GM23338 (cell line): Measurements from ENCODE around the gene TMTC4. TPM values are rescaled to one million over a fixed set of nuclear protein-coding genes. Genes with fewer than 3 reads are reported as not detected.
"Not testable (repeated sequence)": the region's sequence is repeated elsewhere in the genome, so short reads cannot be mapped to it uniquely, and the experiment has no call there.

Experiments used
- ATAC-seq: fragments of 200-7000 bp; cut with Tn5 transposase; 3 replicates; pipeline ENCODE4 v1.9.1; 2020
- DNase-seq: peaks from one replicate; pipeline ENCODE4 v3.0.0-alpha.2; 2015; ENCODE audit warnings: low spot score
- H2AFZ ChIP-seq: fragments of 200-600 bp; sonication (generic); 2 replicates; pipeline ENCODE4 v1.8.0; 2016; ENCODE audit warnings: antibody characterized with exemption, mild to moderate bottlenecking, moderate library complexity
- H3F3A ChIP-seq: fragments of 200-600 bp; sonication (generic); replicated peaks from 2 replicates; pipeline ENCODE4 v1.8.0; 2017; ENCODE audit warnings: antibody characterized with exemption, mixed run types, low read depth
- H3K27ac ChIP-seq: fragments of 200-600 bp; sonication (generic); 2 replicates; pipeline ENCODE4 v1.6.1; 2016; ENCODE audit warnings: low read depth
- H3K27me3 ChIP-seq: fragments of 200-600 bp; sonication (generic); 2 replicates; pipeline ENCODE4 v1.8.0; 2016; ENCODE audit warnings: mild to moderate bottlenecking, mixed run types, moderate library complexity; ENCODE audit not compliant: insufficient read depth
- H3K36me3 ChIP-seq: fragments of 200-600 bp; sonication (generic); 2 replicates; pipeline ENCODE4 v1.8.0; 2016; ENCODE audit warnings: mild to moderate bottlenecking; ENCODE audit not compliant: insufficient read depth
- H3K4me1 ChIP-seq: fragments of 200-600 bp; sonication (generic); 2 replicates; pipeline ENCODE4 v1.8.0; 2016; ENCODE audit warnings: mild to moderate bottlenecking, moderate library complexity; ENCODE audit not compliant: insufficient read depth
- H3K4me2 ChIP-seq: fragments of 200-600 bp; sonication (generic); 2 replicates; pipeline ENCODE4 v1.7.1; 2017; ENCODE audit warnings: mixed run types
- H3K4me3 ChIP-seq: fragments of 200-600 bp; sonication (generic); 2 replicates; pipeline ENCODE4 v1.6.1; 2016; ENCODE audit warnings: mixed run types
- H3K79me2 ChIP-seq: fragments of 200-600 bp; sonication (generic); replicated peaks from 2 replicates; pipeline ENCODE4 v1.8.0; 2017; ENCODE audit warnings: mild to moderate bottlenecking; ENCODE audit not compliant: insufficient read depth
- H3K9me2 ChIP-seq: fragments of 200-600 bp; sonication (generic); 2 replicates; pipeline ENCODE4 v1.8.0; 2017; ENCODE audit not compliant: insufficient read depth
- H4K20me1 ChIP-seq: fragments of 200-600 bp; sonication (generic); replicated peaks from 2 replicates; pipeline ENCODE4 v1.8.0; 2017; ENCODE audit warnings: mild to moderate bottlenecking; ENCODE audit not compliant: insufficient read depth
- H3K27ac Mint-ChIP-seq: 2 replicates; pipeline ENCODE4 v1.8.0; 2020; ENCODE audit warnings: inconsistent platforms, mild to moderate bottlenecking, moderate library complexity, mixed read lengths
- H3K27me3 Mint-ChIP-seq: 3 replicates; pipeline ENCODE4 v1.8.0; 2022; ENCODE audit warnings: low read depth, mild to moderate bottlenecking, moderate library complexity, mixed read lengths, inconsistent platforms; ENCODE audit not compliant: insufficient read depth, poor library complexity
- H3K36me3 Mint-ChIP-seq: 3 replicates; pipeline ENCODE4 v1.8.0; 2021; ENCODE audit warnings: low read depth, mild to moderate bottlenecking, inconsistent platforms, moderate library complexity, mixed read lengths
- H3K4me1 Mint-ChIP-seq: 3 replicates; pipeline ENCODE4 v1.8.0; 2020; ENCODE audit warnings: mild to moderate bottlenecking, inconsistent platforms, mixed read lengths
- H3K4me3 Mint-ChIP-seq: 3 replicates; pipeline ENCODE4 v1.8.0; 2021; ENCODE audit warnings: moderate library complexity, mild to moderate bottlenecking, inconsistent platforms, mixed read lengths
- H3K9me3 Mint-ChIP-seq: 3 replicates; pipeline ENCODE4 v1.8.0; 2020; ENCODE audit warnings: moderate library complexity, mild to moderate bottlenecking, inconsistent platforms, mixed read lengths
- CREB1 ChIP-seq: fragments of 250-450 bp; sonication (Bioruptor Pico); IDR thresholded peaks from 2 replicates; pipeline ENCODE4 v1.5.0; 2020; ENCODE audit warnings: low read depth, mild to moderate bottlenecking, moderate library complexity
- EZH2 ChIP-seq: fragments of 200-600 bp; sonication (generic); IDR thresholded peaks from one replicate; pipeline ENCODE4 v1.8.0; 2017; ENCODE audit warnings: antibody characterized with exemption, mild to moderate bottlenecking, low read depth; ENCODE audit not compliant: unreplicated experiment
- JUNB ChIP-seq: IDR thresholded peaks from one replicate; pipeline ENCODE4 v1.6.1; 2016; ENCODE audit warnings: antibody characterized with exemption; ENCODE audit not compliant: unreplicated experiment
- NANOG ChIP-seq: IDR thresholded peaks from 2 replicates; pipeline ENCODE4 v1.6.1; 2016; ENCODE audit warnings: antibody characterized with exemption, borderline replicate concordance
- REST ChIP-seq: IDR thresholded peaks from one replicate; pipeline ENCODE4 v1.6.1; 2018; ENCODE audit warnings: antibody characterized with exemption; ENCODE audit not compliant: unreplicated experiment
- STAT1 ChIP-seq: IDR thresholded peaks from one replicate; pipeline ENCODE4 v1.6.1; 2016; ENCODE audit warnings: antibody characterized with exemption; ENCODE audit not compliant: unreplicated experiment
- ZNF114 ChIP-seq: fragments of 250-450 bp; sonication (Bioruptor Pico); IDR thresholded peaks from 2 replicates; pipeline ENCODE4 v1.5.0; 2020; ENCODE audit warnings: mild to moderate bottlenecking, moderate library complexity
- ZNF462 ChIP-seq: fragments of 250-450 bp; sonication (Bioruptor Pico); IDR thresholded peaks from 2 replicates; pipeline ENCODE4 v1.5.0; 2020; ENCODE audit warnings: mild to moderate bottlenecking, moderate library complexity
- polyA plus RNA-seq: library from polyadenylated mRNA; unstranded; fragments of >200 nt; fragmentation: Nextera tagmentation; extraction: Ambion mirVana; gene quantifications from 2 replicates; pipeline ENCODE4 v1.2.1, GENCODE V29; 2016
- total RNA-seq: library from RNA; depleted of rRNA; stranded (reverse); fragments of >200 nt; shearing (Covaris generic); gene quantifications from 2 replicates; pipeline ENCODE4 v1.2.3, GENCODE V29; 2014

TMTC4 gene
- total and polyA plus RNA-seq, 2 experiments from 2014 or later = 21.9 to 50.0 TPM

GRCh38 chr13:100620792-100621191 is 53.8 kb downstream of the TMTC4 start (continued):
- TF ChIP-seq CREB1 (CRISPR knock-in tag) = no peak
- TF ChIP-seq STAT1 = no peak
- no peak for TF ChIP-seq ZNF462 (CRISPR knock-in tag)

GRCh38 chr13:100619940-100620339 is 54.7 kb downstream of the TMTC4 start:
- TF ChIP-seq NANOG = no peak
- TF ChIP-seq REST = no peak
- no peak for TF ChIP-seq JUNB
- TF ChIP-seq STAT1 = no peak
- TF ChIP-seq ZNF114 (CRISPR knock-in tag) = no peak
- TF ChIP-seq EZH2 = no peak
- Histone ChIP-seq H3K36me3 (peaks cover 23% of the 10 kb centered on the region), H3K4me1 (peaks cover 3% of the 10 kb centered on the region), H3K9me2 (peaks cover 3% of the 10 kb centered on the region; the same call in 1 of the 2 replicates), H2AFZ (no peak overlapping the region), H3K79me2 (no peaks in the 10 kb centered on the region), H3K4me3 (no peak overlapping the region), H3K27ac (no peak overlapping the region), H4K20me1 (no peaks in the 10 kb centered on the region), H3K27me3 (no peaks in the 10 kb centered on the region), H3K4me2 (no peak overlapping the region), H3F3A (no peaks in the 10 kb centered on the region)
- H3K27me3 Mint-ChIP-seq = peaks cover 2% of the 10 kb centered on the region
- H3K4me1 Mint-ChIP-seq = peaks cover 2% of the 10 kb centered on the region
- DNase-seq = no peak
- no peak overlapping the region for H3K27ac Mint-ChIP-seq
- no peak overlapping the region for H3K4me3 Mint-ChIP-seq
- H3K9me3 Mint-ChIP-seq = peaks cover 48% of the 10 kb centered on the region
- no peak for ATAC-seq
- peaks cover 75% of the 10 kb centered on the region for H3K36me3 Mint-ChIP-seq

- not testable (repeated sequence) for H3K27ac ChIP-seq, H3K27me3 ChIP-seq, H3K4me1 ChIP-seq, H3K79me2 ChIP-seq, H3K4me1 Mint-ChIP-seq, H2AFZ ChIP-seq, ATAC-seq, DNase-seq, H3K9me2 ChIP-seq, H4K20me1 ChIP-seq, H3F3A ChIP-seq, H3K4me2 ChIP-seq, H3K27ac Mint-ChIP-seq, H3K4me3 Mint-ChIP-seq, H3K4me3 ChIP-seq, H3K27me3 Mint-ChIP-seq
- H3K36me3 ChIP-seq = peaks cover 23% of the 10 kb centered on the region
- Mint-ChIP-seq H3K9me3 (peaks cover 48% of the 10 kb centered on the region), H3K36me3 (peaks cover 66% of the 10 kb centered on the region)
Observed at GRCh38 chr13:100618897-100619296, 55.7 kb downstream of the TMTC4 start.
